Fibroblast of lung (primary cell): Measurements from ENCODE around the gene UPB1.

Experiments used
- CTCF ChIP-seq, 2 donors: IDR thresholded peaks in 1 of 2; conservative IDR thresholded peaks in 1 of 2; 1 replicate in 1 of 2; 2 replicates in 1 of 2; pipeline ENCODE4 v1.5.1; 2011 to 2012; ENCODE audit warnings: low read length in 2 of 2, control low read depth in 1 of 2, inconsistent platforms in 1 of 2, low read depth in 1 of 2, mild to moderate bottlenecking in 1 of 2
- EZH2 ChIP-seq: IDR thresholded peaks from 2 replicates; pipeline ENCODE4 v1.5.1; 2012; ENCODE audit warnings: low read length, control low read depth, mild to moderate bottlenecking; ENCODE audit errors: missing control alignments

- TF ChIP-seq CTCF (conservative IDR thresholded peaks at IDR 0.05 in 1 of 2, IDR thresholded peaks at IDR 0.05 in 1 of 2; ENCODE audit: low read depth in 1 of 2, low read length in 2 of 2) = no peak
- no peak for TF ChIP-seq EZH2
Measured at GRCh38 chr22:24504540-24504939, 9.4 kb downstream of the UPB1 start.
